IMR-90 (cell line): ENCODE measurements around the gene RASGEF1C. TPM values are rescaled to one million over a fixed set of nuclear protein-coding genes. Genes with fewer than 3 reads are reported as not detected.

Experiments used
- ATAC-seq: fragments of 200-7000 bp; cut with Tn5 transposase; 2 replicates; pipeline ENCODE4 v1.9.1; 2020; ENCODE audit warnings: low read depth, mild to moderate bottlenecking, moderate library complexity
- BruUV-seq: library from RNA; stranded (reverse); fragments of 400-500 nt; replicated peaks from 2 replicates; lab custom pipeline; 2021; lab: Mats Ljungman, UMichigan
- CTCF ChIA-PET: fragments of 300-600 bp; formaldehyde crosslinking; extraction: SDS; loops from one replicate; lab custom pipeline; 2021; ENCODE audit warnings: antibody characterized with exemption; lab: Yijun Ruan, JAX
- POLR2A ChIA-PET: fragments of 300-600 bp; sonication (Branson Sonifier 250); formaldehyde crosslinking; loops from one replicate; lab custom pipeline; 2022; ENCODE audit warnings: antibody characterized with exemption; ENCODE audit not compliant: unreplicated experiment; lab: Charles Lee
- DNase-seq: peaks from one replicate; pipeline ENCODE4 v3.0.0; 2013
- H2AFZ ChIP-seq: replicated peaks from 2 replicates; pipeline ENCODE3; 2013; ENCODE audit warnings: low read length, mild to moderate bottlenecking; ENCODE audit not compliant: poor library complexity
- H2AK5ac ChIP-seq: 2 replicates; pipeline ENCODE4 v1.6.1; 2013; ENCODE audit warnings: low read depth, low read length, inconsistent platforms
- H2AK9ac ChIP-seq: replicated peaks from 2 replicates; pipeline ENCODE3; 2013; ENCODE audit warnings: mild to moderate bottlenecking, low read depth, low read length, moderate library complexity; ENCODE audit not compliant: poor library complexity
- H2BK120ac ChIP-seq: 2 replicates; pipeline ENCODE4 v1.6.1; 2013; ENCODE audit warnings: low read depth, low read length, inconsistent platforms
- H2BK15ac ChIP-seq: 3 replicates; pipeline ENCODE4 v1.6.1; 2013; ENCODE audit warnings: low read depth, low read length, inconsistent platforms
- H2BK20ac ChIP-seq: 2 replicates; pipeline ENCODE4 v1.6.1; 2013; ENCODE audit warnings: low read depth, mild to moderate bottlenecking, inconsistent platforms, low read length, moderate library complexity
- H2BK5ac ChIP-seq: 2 replicates; pipeline ENCODE4 v1.6.1; 2013; ENCODE audit warnings: mild to moderate bottlenecking, low read depth, low read length, inconsistent platforms; ENCODE audit not compliant: poor library complexity, severe bottlenecking
- H3K14ac ChIP-seq: replicated peaks from 2 replicates; pipeline ENCODE4 v1.6.1; 2013; ENCODE audit warnings: low read depth, low read length, inconsistent platforms
- H3K18ac ChIP-seq: 2 replicates; pipeline ENCODE4 v1.6.1; 2013; ENCODE audit warnings: low read depth, low read length, control low read depth
- H3K23ac ChIP-seq: 2 replicates; pipeline ENCODE4 v1.6.1; 2013; ENCODE audit warnings: low read depth, low read length, inconsistent platforms
- H3K27ac ChIP-seq: 2 replicates; pipeline ENCODE4 v1.5.1; 2013; ENCODE audit warnings: mild to moderate bottlenecking, control low read depth, low read length; ENCODE audit not compliant: insufficient read depth
- H3K27me3 ChIP-seq: 2 replicates; pipeline ENCODE4 v1.6.1; 2013; ENCODE audit warnings: low read length; ENCODE audit not compliant: control insufficient read depth, insufficient read depth
- H3K36me3 ChIP-seq: 2 replicates; pipeline ENCODE4 v1.6.1; 2013; ENCODE audit warnings: low read length, mixed read lengths; ENCODE audit not compliant: control insufficient read depth, insufficient read depth
- H3K4ac ChIP-seq: 2 replicates; pipeline ENCODE4 v1.6.1; 2013; ENCODE audit warnings: low read depth, low read length, inconsistent platforms
- H3K4me1 ChIP-seq: 2 replicates; pipeline ENCODE4 v1.6.1; 2013; ENCODE audit warnings: low read length, mixed read lengths; ENCODE audit not compliant: control insufficient read depth, insufficient read depth
- H3K4me2 ChIP-seq: 2 replicates; pipeline ENCODE4 v1.6.1; 2013; ENCODE audit warnings: low read depth, mild to moderate bottlenecking, control low read depth, low read length, moderate library complexity
- H3K4me3 ChIP-seq: 2 replicates; pipeline ENCODE4 v1.5.1; 2013; ENCODE audit warnings: low read depth, mild to moderate bottlenecking, control low read depth, low read length, moderate library complexity; ENCODE audit not compliant: insufficient read depth
- H3K56ac ChIP-seq: 2 replicates; pipeline ENCODE4 v1.6.1; 2013; ENCODE audit warnings: low read length, inconsistent platforms; ENCODE audit not compliant: insufficient read depth; ENCODE audit errors: extremely low read depth
- H3K79me1 ChIP-seq, 2 experiments: 2 replicates each; pipeline ENCODE4 v1.6.1; 2013; ENCODE audit warnings: low read length in 2 of 2, inconsistent platforms in 1 of 2, low read depth in 1 of 2
- H3K9ac ChIP-seq: 2 replicates; pipeline ENCODE4 v1.6.1; 2013; ENCODE audit warnings: low read depth, low read length, control low read depth
- H3K9me1 ChIP-seq: 2 replicates; pipeline ENCODE4 v1.6.1; 2013; ENCODE audit warnings: low read length, inconsistent platforms; ENCODE audit not compliant: insufficient read depth
- H3K9me3 ChIP-seq: 2 replicates; pipeline ENCODE4 v1.6.1; 2013; ENCODE audit warnings: low read length; ENCODE audit not compliant: control insufficient read depth, insufficient read depth
- H4K20me1 ChIP-seq: 2 replicates; pipeline ENCODE4 v1.6.1; 2013; ENCODE audit warnings: low read length, inconsistent platforms; ENCODE audit not compliant: insufficient read depth
- H4K5ac ChIP-seq: 2 replicates; pipeline ENCODE4 v1.6.1; 2013; ENCODE audit warnings: mild to moderate bottlenecking, low read depth, low read length, control low read depth
- H4K8ac ChIP-seq, 2 experiments: 2 replicates each; pipeline ENCODE4 v1.6.1; 2013; ENCODE audit warnings: low read depth in 2 of 2, low read length in 2 of 2, control low read depth in 1 of 2, inconsistent platforms in 1 of 2
- H4K91ac ChIP-seq: 2 replicates; pipeline ENCODE4 v1.6.1; 2013; ENCODE audit warnings: low read depth, low read length, inconsistent platforms; ENCODE audit not compliant: insufficient read depth
- BHLHE40 ChIP-seq: fragments of 150-350 bp; IDR thresholded peaks from 2 replicates; pipeline ENCODE4 v1.6.1; 2016; ENCODE audit warnings: mild to moderate bottlenecking, low read depth, low read length
- CEBPB ChIP-seq: IDR thresholded peaks from 2 replicates; pipeline ENCODE4 v1.6.1; 2012; ENCODE audit warnings: low read depth, low read length, improper control_type of control experiment
- CHD1 ChIP-seq: IDR thresholded peaks from 2 replicates; pipeline ENCODE4 v1.6.1; 2012; ENCODE audit warnings: low read depth, low read length, improper control_type of control experiment
- FOS ChIP-seq: fragments of 150-350 bp; IDR thresholded peaks from 2 replicates; pipeline ENCODE4 v1.6.1; 2016; ENCODE audit warnings: low read depth, low read length
- MAFK ChIP-seq: IDR thresholded peaks from 2 replicates; pipeline ENCODE4 v1.6.1; 2012; ENCODE audit warnings: low read depth, low read length, improper control_type of control experiment
- MAZ ChIP-seq: IDR thresholded peaks from 2 replicates; pipeline ENCODE4 v1.6.1; 2012; ENCODE audit warnings: low read depth, mild to moderate bottlenecking, low read length, improper control_type of control experiment, moderate library complexity, borderline replicate concordance
- MXI1 ChIP-seq: IDR thresholded peaks from 2 replicates; pipeline ENCODE4 v1.6.1; 2012; ENCODE audit warnings: low read depth, mild to moderate bottlenecking, low read length, moderate library complexity, borderline replicate concordance
- NFE2L2 ChIP-seq: fragments of 150-350 bp; IDR thresholded peaks from 2 replicates; pipeline ENCODE4 v1.6.1; 2016; ENCODE audit warnings: low read depth, mild to moderate bottlenecking, low read length
- POLR2A ChIP-seq: IDR thresholded peaks from 2 replicates; pipeline ENCODE4 v1.6.1; 2012; ENCODE audit warnings: mild to moderate bottlenecking, low read depth, low read length
- RAD21 ChIP-seq: IDR thresholded peaks from 2 replicates; pipeline ENCODE4 v1.6.1; 2012; ENCODE audit warnings: low read length, improper control_type of control experiment
- RCOR1 ChIP-seq: IDR thresholded peaks from 2 replicates; pipeline ENCODE4 v1.6.1; 2012; ENCODE audit warnings: mild to moderate bottlenecking, low read length, improper control_type of control experiment; ENCODE audit not compliant: insufficient replicate concordance
- RFX5 ChIP-seq: IDR thresholded peaks from 2 replicates; pipeline ENCODE4 v1.8.0; 2012; ENCODE audit warnings: low read depth, mild to moderate bottlenecking, low read length, moderate library complexity
- SMC3 ChIP-seq: fragments of 150-350 bp; IDR thresholded peaks from 2 replicates; pipeline ENCODE4 v1.6.1; 2016; ENCODE audit warnings: low read depth, mild to moderate bottlenecking, antibody characterized with exemption, low read length, moderate library complexity
- WGBS, 2 experiments: methylation state at CpG; one replicate each; pipeline versions ENCODE4 v1.1.5 to v1.1.7; 2013; ENCODE audit warnings: missing lambda C conversion rate in 2 of 2; ENCODE audit not compliant: insufficient read length in 1 of 2; ENCODE audit errors: extremely low coverage in 2 of 2; 5-methylcytosine and 5-hydroxymethylcytosine counted together
- dilution Hi-C: fragments of 300-500 bp; cut with HindIII; formaldehyde crosslinking; loops from one replicate; pipeline ENCODE4 v1.14.3; 2018; ENCODE audit warnings: low sequenced_read_pairs; ENCODE audit not compliant: unreplicated experiment
- in situ Hi-C: fragments of 300-500 bp; cut with MboI; formaldehyde crosslinking; loops from 3 replicates; pipeline ENCODE4 v1.14.3; 2019; ENCODE audit warnings: low sequenced_read_pairs, inconsistent platforms, mixed read lengths
- intact Hi-C: fragments of 100-400 bp; cut with micrococcal nuclease; formaldehyde crosslinking; loops from 2 replicates; pipeline ENCODE4 v1.10.0; 2022
- polyA plus RNA-seq, 3 experiments: library from polyadenylated mRNA; depleted of rRNA; stranded (reverse); fragments of >200 nt; gene quantifications; 2 replicates each; pipeline ENCODE4 v1.2.3, GENCODE V29; 2012; ENCODE audit warnings: low replicate concordance in 1 of 3
- total RNA-seq: library from RNA; depleted of rRNA; stranded (reverse); fragments of >200 nt; gene quantifications from 2 replicates; pipeline ENCODE4 v1.2.3, GENCODE V29; 2012
- TF ChIP-seq, protein P1 (sequence below): conservative IDR thresholded peaks from 2 replicates; pipeline ENCODE4 v1.5.1; 2012; ENCODE audit warnings: mild to moderate bottlenecking, low read depth, low read length, improper control_type of control experiment
- TF ChIP-seq, protein P2 (sequence below): fragments of 150-350 bp; IDR thresholded peaks from 2 replicates; pipeline ENCODE4 v1.6.1; 2017; ENCODE audit warnings: mild to moderate bottlenecking, antibody characterized with exemption, low read length, low read depth
- TF ChIP-seq, protein P3 (sequence below): fragments of 150-350 bp; IDR thresholded peaks from 2 replicates; pipeline ENCODE4 v1.6.1; 2016; ENCODE audit warnings: low read depth, mild to moderate bottlenecking, low read length, moderate library complexity, borderline replicate concordance

Gene RASGEF1C
- total and polyA plus RNA-seq, 2 of the 4 experiments (the other 2 are of a cell fraction): not detected

DNA sequence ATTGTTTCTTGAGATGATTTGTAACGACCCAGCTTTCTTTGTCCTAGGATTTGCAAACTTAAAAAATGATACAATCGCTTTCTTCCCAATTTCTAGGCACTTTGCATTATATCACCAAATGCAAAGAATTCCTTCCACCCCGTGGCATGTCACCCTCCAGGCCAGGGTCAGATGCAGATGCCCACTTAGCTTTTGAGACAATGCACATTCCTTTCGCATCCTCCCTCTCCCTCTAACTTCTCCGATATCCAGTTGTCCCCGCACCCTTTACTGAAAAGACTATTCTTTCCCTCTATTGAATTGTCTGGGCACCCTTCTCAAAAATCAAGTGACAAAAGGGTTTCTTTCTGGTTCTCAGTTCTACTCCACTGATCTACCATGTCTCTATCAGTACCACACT is 154.8 kb downstream of the RASGEF1C start:
- Histone ChIP-seq H2AK9ac (no peak overlapping the region), H2BK15ac (no peak overlapping the region), H2BK120ac (no peak overlapping the region), H3K18ac (no peak overlapping the region), H3K4me2 (no peak overlapping the region), H3K9me3 (no peaks in the 10 kb centered on the region), H3K36me3 (no peaks in the 10 kb centered on the region), H3K9ac (no peak overlapping the region), H3K27ac (no peak overlapping the region), H3K23ac (no peak overlapping the region), H2AK5ac (no peak overlapping the region), H2AFZ (no peak overlapping the region), H4K20me1 (peaks cover 9% of the 10 kb centered on the region; the same call in 1 of the 2 replicates), H2BK20ac (no peak overlapping the region), H3K14ac (no peak overlapping the region), H4K5ac (no peak overlapping the region), H3K4me1 (peaks cover 2% of the 10 kb centered on the region), H3K9me1 (no peaks in the 10 kb centered on the region), H3K4me3 (no peak overlapping the region), H3K56ac (no peak overlapping the region), H3K27me3 (no peaks in the 10 kb centered on the region), H4K8ac (no peak overlapping the region), H4K91ac (no peak overlapping the region), H2BK5ac (no peak overlapping the region), H3K79me1 (peaks cover 22 to 39% of the 10 kb centered on the region in 2 experiments), H3K4ac (no peak overlapping the region)
- ChIA-PET CTCF (no interaction called here), POLR2A (no interaction called here)
- dilution Hi-C loops: no loop called here
- intact Hi-C loops: no loop called here
- TF ChIP-seq MXI1: no peak
- no peak for TF ChIP-seq BHLHE40
- TF ChIP-seq, protein P1, sequence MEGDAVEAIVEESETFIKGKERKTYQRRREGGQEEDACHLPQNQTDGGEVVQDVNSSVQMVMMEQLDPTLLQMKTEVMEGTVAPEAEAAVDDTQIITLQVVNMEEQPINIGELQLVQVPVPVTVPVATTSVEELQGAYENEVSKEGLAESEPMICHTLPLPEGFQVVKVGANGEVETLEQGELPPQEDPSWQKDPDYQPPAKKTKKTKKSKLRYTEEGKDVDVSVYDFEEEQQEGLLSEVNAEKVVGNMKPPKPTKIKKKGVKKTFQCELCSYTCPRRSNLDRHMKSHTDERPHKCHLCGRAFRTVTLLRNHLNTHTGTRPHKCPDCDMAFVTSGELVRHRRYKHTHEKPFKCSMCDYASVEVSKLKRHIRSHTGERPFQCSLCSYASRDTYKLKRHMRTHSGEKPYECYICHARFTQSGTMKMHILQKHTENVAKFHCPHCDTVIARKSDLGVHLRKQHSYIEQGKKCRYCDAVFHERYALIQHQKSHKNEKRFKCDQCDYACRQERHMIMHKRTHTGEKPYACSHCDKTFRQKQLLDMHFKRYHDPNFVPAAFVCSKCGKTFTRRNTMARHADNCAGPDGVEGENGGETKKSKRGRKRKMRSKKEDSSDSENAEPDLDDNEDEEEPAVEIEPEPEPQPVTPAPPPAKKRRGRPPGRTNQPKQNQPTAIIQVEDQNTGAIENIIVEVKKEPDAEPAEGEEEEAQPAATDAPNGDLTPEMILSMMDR: no peak
- no peak for TF ChIP-seq CHD1
- TF ChIP-seq, protein P2, sequence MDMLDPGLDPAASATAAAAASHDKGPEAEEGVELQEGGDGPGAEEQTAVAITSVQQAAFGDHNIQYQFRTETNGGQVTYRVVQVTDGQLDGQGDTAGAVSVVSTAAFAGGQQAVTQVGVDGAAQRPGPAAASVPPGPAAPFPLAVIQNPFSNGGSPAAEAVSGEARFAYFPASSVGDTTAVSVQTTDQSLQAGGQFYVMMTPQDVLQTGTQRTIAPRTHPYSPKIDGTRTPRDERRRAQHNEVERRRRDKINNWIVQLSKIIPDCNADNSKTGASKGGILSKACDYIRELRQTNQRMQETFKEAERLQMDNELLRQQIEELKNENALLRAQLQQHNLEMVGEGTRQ: no peak
- TF ChIP-seq RCOR1: no peak
- no peak for TF ChIP-seq NFE2L2
- no peak for TF ChIP-seq FOS
- no peak for TF ChIP-seq RFX5
- no peak for TF ChIP-seq SMC3
- no peak for TF ChIP-seq POLR2A
- TF ChIP-seq MAZ: no peak
- TF ChIP-seq, protein P3, sequence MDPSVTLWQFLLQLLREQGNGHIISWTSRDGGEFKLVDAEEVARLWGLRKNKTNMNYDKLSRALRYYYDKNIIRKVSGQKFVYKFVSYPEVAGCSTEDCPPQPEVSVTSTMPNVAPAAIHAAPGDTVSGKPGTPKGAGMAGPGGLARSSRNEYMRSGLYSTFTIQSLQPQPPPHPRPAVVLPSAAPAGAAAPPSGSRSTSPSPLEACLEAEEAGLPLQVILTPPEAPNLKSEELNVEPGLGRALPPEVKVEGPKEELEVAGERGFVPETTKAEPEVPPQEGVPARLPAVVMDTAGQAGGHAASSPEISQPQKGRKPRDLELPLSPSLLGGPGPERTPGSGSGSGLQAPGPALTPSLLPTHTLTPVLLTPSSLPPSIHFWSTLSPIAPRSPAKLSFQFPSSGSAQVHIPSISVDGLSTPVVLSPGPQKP: no peak
- TF ChIP-seq MAFK: no peak
- no peak for TF ChIP-seq RAD21
- TF ChIP-seq CEBPB: no peak
- BruUV-seq: no TSS peak
- WGBS, 2 experiments: 55% methylated on average over 2 of the region's 6 CpGs; no CpG with 5 or more reads in 1 of the 2 experiments
- in situ Hi-C loops: no loop called here
- DNase-seq: no peak
- no peak for ATAC-seq
